Stimulated activated CD8-positive, alpha-beta memory T cell treated with anti-CD3 and anti-CD28 coated beads, Interleukin-7, amount 100 ng/mL, for 1 hour (primary cell): Measurements from ENCODE around the gene GNAQ.

Experiments
- DNase-seq, 2 donors: peaks; one replicate each; pipeline ENCODE4 v3.0.0-alpha.2; 2020; ENCODE audit warnings: low read depth in 2 of 2

The GNAQ gene

DNA sequence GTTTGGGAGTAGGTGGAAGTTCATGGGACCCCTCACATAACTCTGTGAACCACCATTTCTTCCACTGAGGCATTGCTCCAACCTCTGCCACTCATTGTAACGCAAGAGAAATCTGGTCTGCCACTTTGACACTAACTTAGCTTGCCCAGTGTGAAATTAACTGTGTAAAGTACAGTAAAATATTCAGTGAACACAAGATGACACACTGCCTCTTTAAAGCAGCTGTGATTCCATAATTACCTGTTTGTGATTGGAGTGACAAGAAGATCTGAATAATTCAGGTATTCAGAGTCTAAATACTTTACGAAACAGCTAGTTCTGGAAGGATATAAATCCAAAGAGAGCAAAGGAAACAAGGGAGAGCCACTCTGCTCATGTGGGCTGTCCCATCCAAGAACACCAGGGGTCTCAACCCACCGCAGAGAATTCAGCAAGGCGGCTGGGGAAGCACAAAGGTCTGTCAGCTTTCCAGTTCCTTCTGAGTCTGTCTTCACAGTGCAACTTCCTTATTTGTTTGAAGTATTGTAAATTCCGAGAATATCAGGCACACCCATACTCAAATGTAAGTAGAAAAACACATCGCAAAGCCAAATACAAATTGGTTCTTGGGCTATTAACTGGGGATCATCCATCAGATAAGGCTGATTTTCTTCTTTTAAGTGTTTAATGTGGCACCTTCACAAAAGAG, 86.9 kb downstream of the GNAQ start:
- no peak for DNase-seq

- DNase-seq, result no peak
Measured at GRCh38 chr9:77943057-77943456, 88.6 kb downstream of the GNAQ start.

DNA sequence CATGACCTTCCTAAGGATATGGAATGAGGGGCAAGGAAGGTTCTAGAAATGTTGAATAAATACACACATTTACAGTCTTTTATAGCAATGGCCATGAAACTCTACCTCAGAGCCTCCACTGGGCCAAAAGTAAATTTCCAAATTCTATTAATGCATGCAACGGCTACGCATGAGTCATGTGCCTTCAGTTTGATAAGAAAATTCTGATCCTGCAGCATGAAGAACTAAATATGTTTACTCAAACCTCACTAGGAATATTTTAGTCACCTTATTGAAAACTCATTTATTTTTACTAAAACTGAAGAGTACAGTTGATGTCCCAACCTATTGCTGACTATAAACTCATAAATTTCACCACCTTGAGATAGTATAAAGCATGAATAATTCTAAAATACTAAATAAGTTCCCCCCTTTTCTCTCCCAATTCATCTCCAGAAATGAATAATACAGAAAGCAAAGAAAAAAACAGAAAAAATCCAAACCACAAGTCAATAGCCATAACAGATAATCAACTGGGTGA, 92.4 kb downstream of the GNAQ start:
- no peak for DNase-seq

DNA sequence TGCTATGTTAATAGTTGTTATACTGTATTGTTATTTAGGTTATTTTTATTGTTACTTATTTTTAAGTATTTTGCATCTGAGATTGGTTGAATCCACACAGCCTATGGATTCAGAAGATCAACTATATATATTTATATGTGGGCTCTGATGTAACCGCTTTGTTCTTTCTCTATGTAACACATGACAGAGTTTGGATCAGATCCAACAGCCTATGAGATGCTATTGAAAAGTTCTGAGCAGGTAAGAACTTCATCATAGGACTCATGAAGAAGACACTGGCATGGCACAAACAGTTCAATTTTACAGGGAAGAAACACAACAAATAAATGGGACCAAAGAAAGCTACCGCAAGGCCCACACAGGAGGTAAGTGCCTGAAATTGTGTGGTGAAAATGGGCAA, 93.4 kb downstream of the GNAQ start:
- DNase-seq, result no peak

GRCh38 chr9:77935974-77936373, 95.6 kb downstream of the GNAQ start:
- no peak for DNase-seq

DNA sequence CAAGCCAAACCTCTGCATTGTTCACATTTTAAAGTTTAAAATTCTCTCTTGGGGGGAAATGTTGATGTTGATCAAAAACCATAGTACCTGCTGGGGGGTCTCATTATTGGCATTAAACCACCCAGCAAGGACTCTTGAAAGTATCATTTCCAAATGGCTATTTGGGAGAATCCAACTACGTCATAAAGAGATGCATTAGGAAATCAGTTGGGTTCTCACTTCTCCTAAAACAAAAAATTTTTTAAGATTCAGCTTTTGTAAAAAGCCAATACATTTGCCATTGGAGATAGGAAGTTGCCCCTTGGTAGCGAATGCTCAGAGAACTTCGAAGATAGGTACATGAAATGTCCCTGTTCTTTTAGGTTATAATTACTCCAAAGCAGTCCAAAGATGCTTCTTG, 96.4 kb downstream of the GNAQ start:
- no peak for DNase-seq

DNA sequence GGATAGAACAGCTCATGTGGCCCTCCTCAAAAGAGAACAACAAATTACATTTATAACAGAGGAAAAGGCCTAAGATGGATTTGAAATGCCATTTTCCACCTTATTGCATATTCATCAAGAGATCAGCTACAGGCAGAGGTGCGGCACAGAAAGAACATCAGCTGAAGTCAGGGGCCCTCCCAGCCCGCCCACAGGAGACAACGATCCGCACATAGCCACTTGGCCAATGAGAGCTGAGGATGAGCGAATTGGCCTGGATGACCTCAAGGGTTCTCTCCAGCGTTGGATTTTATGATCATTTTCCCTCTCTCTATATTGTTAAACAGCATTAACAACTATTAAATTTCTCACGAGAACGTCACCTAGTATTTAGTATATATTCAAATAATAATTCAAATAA, 97.6 kb downstream of the GNAQ start:
- no peak for DNase-seq

- DNase-seq, result no peak
Measured at GRCh38 chr9:77933019-77933418, 98.6 kb downstream of the GNAQ start.

DNA sequence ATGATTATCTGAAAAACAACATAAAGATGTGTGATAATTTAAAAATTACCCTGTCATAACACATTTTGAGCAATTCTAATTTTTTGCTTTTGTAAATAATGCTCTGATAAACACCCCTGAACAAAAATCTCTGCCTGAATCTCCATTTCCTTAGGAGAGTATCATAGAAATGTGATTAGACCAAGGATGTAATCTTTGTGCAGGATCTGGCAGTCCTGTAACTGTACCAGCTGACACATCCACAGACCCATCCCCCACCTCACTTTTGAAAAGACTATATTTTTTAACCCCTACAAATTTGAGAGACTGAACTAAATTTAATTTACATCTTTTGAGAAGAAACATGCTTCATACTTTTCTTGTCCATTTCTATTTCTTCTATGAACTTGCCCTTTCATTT, 101.7 kb downstream of the GNAQ start:
- DNase-seq, result no peak

DNA sequence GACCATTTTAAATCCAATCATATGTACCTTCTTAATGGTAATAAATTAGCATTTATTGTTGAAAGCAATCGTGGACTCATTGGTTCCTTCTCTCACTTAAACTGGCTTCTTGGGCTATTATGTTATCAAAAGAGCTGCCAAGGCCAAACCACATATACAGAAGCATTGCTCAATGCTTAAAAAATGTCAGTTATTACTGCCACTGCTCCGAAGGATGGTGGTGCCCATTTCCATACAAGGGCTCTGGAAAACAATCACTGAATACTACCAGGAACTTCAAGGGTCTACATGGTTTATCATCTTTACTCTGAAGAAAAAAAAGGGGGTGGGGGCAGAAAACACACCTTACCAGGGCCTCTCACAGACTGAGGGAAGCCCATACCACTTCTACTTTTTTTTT, 104.3 kb downstream of the GNAQ start:
- DNase-seq, result no peak

DNA sequence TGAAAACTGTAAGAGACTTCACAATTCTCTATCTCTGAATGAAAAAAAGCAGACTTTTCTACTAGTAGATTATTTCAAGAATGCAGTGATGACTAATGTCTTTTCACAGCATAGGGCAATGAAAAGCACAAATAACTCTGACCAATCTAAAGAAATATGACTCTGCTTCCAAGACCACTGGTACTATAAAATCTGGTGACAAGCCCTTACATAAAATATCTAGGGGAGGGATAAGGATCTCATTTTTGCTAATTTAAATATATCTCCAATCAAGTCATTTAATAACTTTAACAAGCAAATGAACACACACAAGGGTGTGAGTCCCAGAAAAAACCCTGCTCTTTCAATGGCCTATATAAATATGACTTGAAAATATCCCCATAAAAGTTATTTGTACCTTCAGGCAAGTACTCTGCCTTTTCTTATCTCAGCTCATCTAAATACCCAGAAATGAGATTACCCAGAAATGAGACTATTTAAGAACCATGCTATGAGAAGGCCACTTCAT, 105.2 kb downstream of the GNAQ start:
- DNase-seq, result no peak

DNA sequence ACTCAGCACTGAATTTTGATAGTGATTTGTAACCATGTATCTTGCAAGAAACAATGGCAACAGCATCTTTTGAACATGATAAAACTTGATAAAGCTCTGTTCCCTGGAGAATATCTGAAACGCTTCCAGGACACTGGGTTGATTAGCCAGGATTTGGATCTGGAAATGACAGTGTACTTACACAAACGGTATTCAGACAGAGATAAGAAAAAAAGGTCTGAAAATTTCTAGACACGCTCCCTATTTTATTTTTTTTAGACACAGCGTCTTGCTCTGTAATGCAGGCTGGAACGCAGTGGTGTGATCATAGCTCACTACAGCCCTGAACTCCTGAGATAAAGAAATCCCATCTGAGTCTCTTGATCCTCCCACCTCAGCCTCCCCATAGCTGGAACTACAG, 109.0 kb downstream of the GNAQ start:
- DNase-seq, result no peak

- no peak for DNase-seq
Measured at GRCh38 chr9:77917800-77918199, 113.8 kb downstream of the GNAQ start.

- no peak for DNase-seq
Measured at GRCh38 chr9:77916820-77917219, 114.8 kb downstream of the GNAQ start.

GRCh38 chr9:77916410-77916819, 115.2 kb downstream of the GNAQ start:
- DNase-seq, result no peak

GRCh38 chr9:77915744-77916143, 115.9 kb downstream of the GNAQ start:
- DNase-seq, result no peak

DNA sequence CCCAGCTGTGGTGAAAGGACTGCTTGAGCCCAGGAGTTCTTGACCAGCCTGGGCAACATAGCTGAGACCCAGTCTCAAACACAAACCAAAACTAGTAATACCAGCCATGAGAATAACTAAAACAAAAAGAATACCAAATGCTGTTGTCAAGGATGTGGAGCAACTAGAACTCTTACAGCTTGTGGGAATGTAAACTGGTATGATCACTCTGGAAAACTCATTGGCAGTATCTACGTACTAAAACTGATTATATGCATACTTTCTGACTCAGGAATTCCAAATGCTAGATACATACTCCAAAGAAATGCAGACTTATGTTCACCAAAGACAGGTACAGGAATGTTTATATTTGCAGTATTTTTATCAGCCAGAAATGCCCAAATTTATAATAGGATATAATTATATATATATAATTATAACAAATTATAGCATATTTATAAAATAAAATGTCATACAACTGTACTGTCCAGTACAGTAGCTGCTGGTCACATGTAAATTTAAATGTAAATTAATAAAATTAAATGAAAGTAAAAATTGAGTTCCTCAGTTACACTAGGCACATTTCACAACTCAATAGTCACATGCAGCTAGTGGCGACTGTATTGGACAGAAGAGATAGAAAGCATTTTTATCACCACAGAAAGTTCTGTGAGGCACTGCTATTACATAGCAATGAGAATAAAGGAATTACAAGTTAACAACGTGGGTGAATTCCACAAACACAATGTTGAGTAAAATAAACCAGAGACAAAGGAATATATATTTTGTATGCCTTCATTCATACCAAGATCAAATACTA, 118.5 kb downstream of the GNAQ start:
- no peak for DNase-seq

- no peak for DNase-seq
Measured at GRCh38 chr9:77911928-77912327, 119.7 kb downstream of the GNAQ start.

- DNase-seq, result no peak
Measured at GRCh38 chr9:77910194-77910621, 121.4 kb downstream of the GNAQ start.

DNA sequence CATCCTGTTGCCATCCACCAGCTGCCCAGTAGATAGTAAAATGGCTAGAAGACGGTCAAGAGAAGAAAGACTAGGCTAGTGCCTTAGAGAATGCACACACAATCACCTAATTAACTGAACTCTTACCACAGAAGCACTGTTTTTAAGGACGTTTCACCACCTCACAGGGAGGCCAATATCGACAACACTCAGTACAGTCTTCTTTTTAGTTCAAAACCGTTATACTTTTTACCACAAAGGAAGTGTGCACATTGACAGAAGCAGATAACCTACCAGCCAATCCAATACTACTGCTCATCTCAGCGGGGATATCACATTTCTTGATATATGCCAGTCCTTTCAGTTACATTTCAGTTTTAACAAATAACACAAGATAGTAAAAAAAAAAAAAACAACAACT, 122.3 kb downstream of the GNAQ start:
- no peak for DNase-seq

DNA sequence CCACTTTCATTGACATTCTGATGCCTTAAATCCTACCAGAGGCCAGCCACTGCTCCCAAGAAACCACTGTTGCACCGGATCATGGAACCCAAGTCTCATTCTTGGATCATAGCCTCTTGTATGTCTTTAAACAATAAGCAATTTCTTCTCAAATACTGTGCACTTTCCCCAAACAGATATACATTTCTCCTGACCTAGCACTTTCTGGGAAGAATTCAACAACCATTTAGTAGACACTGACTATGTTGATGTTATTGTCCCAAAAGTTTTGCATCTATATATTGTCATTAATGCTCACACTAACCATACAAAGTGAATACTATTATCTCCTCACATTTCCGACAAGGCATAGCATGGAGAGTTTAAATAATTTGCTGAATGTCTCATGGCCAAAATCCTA, 123.3 kb downstream of the GNAQ start:
- DNase-seq, result no peak

DNA sequence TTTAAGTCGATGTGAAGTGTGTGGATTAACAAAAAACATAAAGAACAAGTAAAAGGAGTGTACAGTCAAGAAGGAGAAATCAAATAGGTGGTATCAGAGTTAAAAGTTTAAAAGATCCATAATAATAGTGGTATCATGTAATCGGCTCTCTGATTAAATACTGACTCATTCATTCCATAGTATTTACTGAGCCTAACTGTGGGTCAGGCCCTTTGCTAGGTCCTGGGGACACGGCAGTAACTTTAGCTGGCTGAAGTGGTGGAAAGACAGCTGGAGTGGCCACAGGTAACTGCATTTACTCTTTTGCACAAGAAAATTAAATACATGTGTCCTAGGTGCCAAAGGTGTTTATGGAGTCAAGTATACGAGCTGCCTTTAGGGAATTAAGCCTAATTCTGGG, 124.0 kb downstream of the GNAQ start:
- no peak for DNase-seq

DNA sequence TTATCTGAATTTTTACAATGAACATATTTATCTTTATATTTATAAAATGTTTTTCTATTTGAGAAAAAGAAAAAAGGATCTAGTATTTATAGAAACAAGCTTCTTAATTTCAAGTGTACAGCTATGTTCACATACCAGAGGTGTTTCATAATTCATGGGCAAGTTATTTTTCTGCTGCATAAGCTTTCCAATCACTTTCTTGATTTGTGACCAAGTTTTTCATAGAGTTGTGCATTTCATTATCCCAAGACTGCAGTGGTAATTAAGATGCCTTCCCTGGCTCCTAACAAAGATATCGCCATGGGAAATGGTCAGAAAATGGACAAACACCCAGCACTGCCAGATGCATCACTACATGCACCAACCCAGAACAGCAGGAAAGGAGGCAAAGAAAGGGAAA, 124.6 kb downstream of the GNAQ start:
- DNase-seq, result no peak
